MM.1S (cell line): ENCODE results near the gene HOXB7.

Source experiments
- EZH2 ChIP-seq: fragments of 300-600 bp; sonication (generic); optimal IDR thresholded peaks from 2 replicates; pipeline ENCODE3; 2017; ENCODE audit warnings: low read depth, mild to moderate bottlenecking, antibody characterized with exemption, low read length, mixed read lengths
- TF ChIP-seq, protein P1 (sequence below): fragments of 300-600 bp; sonication (generic); IDR thresholded peaks from 2 replicates; pipeline ENCODE4 v1.5.1; 2016; ENCODE audit warnings: antibody characterized with exemption, low read length, mixed read lengths

DNA sequence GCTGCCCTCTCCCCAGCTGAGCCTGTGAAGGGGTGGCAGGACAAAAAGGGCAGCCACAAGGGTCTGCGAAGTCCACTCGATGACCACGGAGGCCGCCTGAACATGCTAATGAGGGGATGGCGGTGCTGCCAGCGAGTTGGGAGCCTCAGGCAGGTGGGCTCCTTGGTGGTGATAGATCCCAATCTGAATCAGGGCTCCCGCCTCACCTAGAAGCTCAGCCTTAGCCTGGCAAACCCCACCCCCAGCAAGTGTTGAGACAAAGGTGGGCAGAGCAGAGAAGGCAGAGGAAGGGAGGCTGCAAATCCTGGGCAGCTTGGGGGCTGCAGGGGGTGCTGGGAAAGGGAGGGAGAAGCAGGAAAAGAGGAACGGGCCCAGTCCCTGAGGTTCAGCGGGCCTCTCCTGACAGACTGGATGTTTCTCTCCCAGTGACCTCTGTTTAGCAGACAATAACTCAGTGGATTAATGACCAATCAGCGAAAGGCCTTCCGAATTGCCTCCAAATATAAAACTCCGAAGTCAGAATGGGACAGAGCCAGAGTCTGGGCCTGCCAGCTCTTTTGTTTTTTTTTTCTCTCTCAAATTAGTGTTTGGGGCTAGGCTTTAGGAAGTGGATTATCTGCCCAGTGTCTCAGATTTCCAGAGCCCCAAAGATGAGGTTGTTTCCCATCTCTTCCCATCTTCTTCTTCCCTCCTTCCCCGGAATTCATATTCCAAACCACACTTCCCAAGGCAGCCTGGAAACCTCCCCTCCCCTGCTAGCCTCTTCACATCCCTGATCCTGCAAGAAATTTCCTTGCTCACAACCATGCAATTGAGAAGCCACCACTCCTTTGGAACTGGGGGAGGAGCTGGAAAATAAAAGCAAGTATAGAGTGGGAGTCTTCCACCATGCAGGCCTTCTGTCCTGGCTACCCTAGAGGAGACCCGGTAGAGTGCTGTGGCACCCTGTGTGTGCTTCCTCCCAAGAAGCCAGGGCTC lies 50.7 kb downstream of the HOXB7 start:
- TF ChIP-seq, protein P1, sequence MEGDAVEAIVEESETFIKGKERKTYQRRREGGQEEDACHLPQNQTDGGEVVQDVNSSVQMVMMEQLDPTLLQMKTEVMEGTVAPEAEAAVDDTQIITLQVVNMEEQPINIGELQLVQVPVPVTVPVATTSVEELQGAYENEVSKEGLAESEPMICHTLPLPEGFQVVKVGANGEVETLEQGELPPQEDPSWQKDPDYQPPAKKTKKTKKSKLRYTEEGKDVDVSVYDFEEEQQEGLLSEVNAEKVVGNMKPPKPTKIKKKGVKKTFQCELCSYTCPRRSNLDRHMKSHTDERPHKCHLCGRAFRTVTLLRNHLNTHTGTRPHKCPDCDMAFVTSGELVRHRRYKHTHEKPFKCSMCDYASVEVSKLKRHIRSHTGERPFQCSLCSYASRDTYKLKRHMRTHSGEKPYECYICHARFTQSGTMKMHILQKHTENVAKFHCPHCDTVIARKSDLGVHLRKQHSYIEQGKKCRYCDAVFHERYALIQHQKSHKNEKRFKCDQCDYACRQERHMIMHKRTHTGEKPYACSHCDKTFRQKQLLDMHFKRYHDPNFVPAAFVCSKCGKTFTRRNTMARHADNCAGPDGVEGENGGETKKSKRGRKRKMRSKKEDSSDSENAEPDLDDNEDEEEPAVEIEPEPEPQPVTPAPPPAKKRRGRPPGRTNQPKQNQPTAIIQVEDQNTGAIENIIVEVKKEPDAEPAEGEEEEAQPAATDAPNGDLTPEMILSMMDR = no peak
- no peak for TF ChIP-seq EZH2
